ENCODE measurements around the gene SDF4. TPM values are rescaled to one million over a fixed set of nuclear protein-coding genes. Genes with fewer than 3 reads are reported as not detected.

The SDF4 gene
- total and polyA plus RNA-seq, 12 donors, result 95.6 to 184 (median 123) TPM

- Histone ChIP-seq H3K27me3 (peaks cover 6 to 48% (median 44%) of the 10 kb centered on the region in 7 donors), H3K9me3 (no peaks in the 10 kb centered on the region), H3K4me1 (peaks cover 0 to 24% (median 11%) of the 10 kb centered on the region in 9 donors), H3K36me3 (no peaks in the 10 kb centered on the region), H3K27ac (no peak overlapping the region), H3K4me3 (no peak overlapping the region)
- DNase-seq (no peak), ATAC-seq (no peak)
- intact Hi-C loops (cut with DNase I), result loop anchor here in 2 of 10 donors (10.0 kb wide), 1 partner anchor 116 kb away; no protein-coding TSS in a partner anchor
- 35 to 54% methylated on average over 10 to 11 of the region's 11 CpGs for WGBS, 2 donors
- no peak for TF ChIP-seq CTCF (IDR thresholded peaks at IDR 0.05)
These were observed 8.5 kb upstream of the SDF4 start for GRCh38 chr1:1240348-1240732.

- 32 to 35% methylated on average over 29 to 30 of the region's 30 CpGs for WGBS, 2 donors
- no peak overlapping the region for H3K27ac ChIP-seq
- no peak for TF ChIP-seq CTCF (IDR thresholded peaks at IDR 0.05)
- H3K4me1 ChIP-seq, result peaks cover 0 to 24% (median 11%) of the 10 kb centered on the region in 9 donors
- H3K4me3 ChIP-seq, result no peak overlapping the region
- intact Hi-C loops (cut with DNase I), result loop anchor here in 3 of 10 donors (5.0 to 10.0 kb wide), 2 partner anchors 115 to 117 kb away; no protein-coding TSS in a partner anchor
- peaks cover 6 to 46% (median 41%) of the 10 kb centered on the region in 7 donors for H3K27me3 ChIP-seq
- DNase-seq (no peak), ATAC-seq (no peak)
- H3K9me3 ChIP-seq, result no peaks in the 10 kb centered on the region
- peaks cover 0 to 2% (median 0%) of the 10 kb centered on the region in 9 donors for H3K36me3 ChIP-seq
These were observed 8.0 kb upstream of the SDF4 start for GRCh38 chr1:1239614-1240347.

- Histone ChIP-seq H3K4me3 (no peak overlapping the region), H3K36me3 (peaks cover 0 to 8% (median 0%) of the 10 kb centered on the region in 9 donors), H3K9me3 (no peaks in the 10 kb centered on the region), H3K4me1 (peaks cover 0 to 24% (median 11%) of the 10 kb centered on the region in 9 donors), H3K27me3 (peaks cover 6 to 44% (median 41%) of the 10 kb centered on the region in 7 donors), H3K27ac (no peak overlapping the region)
- no peak for DNase-seq
- 56 to 61% methylated on average over 15 of the region's 15 CpGs for WGBS, 2 donors
- intact Hi-C loops (cut with DNase I), result loop anchor here in 1 of 10 donors (5.0 kb wide), 1 partner anchor 117 kb away; no protein-coding TSS in a partner anchor
- no peak for ATAC-seq
- no peak for TF ChIP-seq CTCF (IDR thresholded peaks at IDR 0.05)
These were observed 7.4 kb upstream of the SDF4 start for GRCh38 chr1:1239227-1239613.

GRCh38 chr1:1238702-1239178, 6.9 kb upstream of the SDF4 start:
- peaks cover 0 to 12% (median 0%) of the 10 kb centered on the region in 9 donors for H3K36me3 ChIP-seq
- no peak for TF ChIP-seq CTCF (IDR thresholded peaks at IDR 0.05)
- H3K4me1 ChIP-seq, result peaks cover 0 to 27% (median 11%) of the 10 kb centered on the region in 9 donors
- 63 to 68% methylated on average over 19 of the region's 19 CpGs for WGBS, 2 donors
- ATAC-seq, result no peak
- no peak overlapping the region for H3K4me3 ChIP-seq
- DNase-seq, result no peak
- no peaks in the 10 kb centered on the region for H3K9me3 ChIP-seq
- intact Hi-C loops (cut with DNase I), result loop anchor here in 1 of 10 donors (5.0 kb wide), 1 partner anchor 116 kb away; no protein-coding TSS in a partner anchor
- H3K27ac ChIP-seq, result no peak overlapping the region
- peaks cover 6 to 44% (median 39%) of the 10 kb centered on the region in 7 donors for H3K27me3 ChIP-seq
